HL-60/S4 treated with retinoic acid at 250 ng/mL for 4 days and 3 days (cell line): Measurements from ENCODE around the gene GPX7.

Source experiments
- in situ Hi-C: fragments of 300-500 bp; cut with MboI; formaldehyde crosslinking; loops from 2 replicates; pipeline ENCODE4 v1.7.0; 2022; ENCODE audit warnings: low sequenced_read_pairs

The GPX7 gene

GRCh38 chr1:52585474-52585873 lies 16.7 kb upstream of the GPX7 start:
- in situ Hi-C loops: no loop called here

- in situ Hi-C loops: no loop called here
Observed at GRCh38 chr1:52588027-52588426, 14.1 kb upstream of the GPX7 start.

- in situ Hi-C loops: no loop called here
Observed at GRCh38 chr1:52588535-52588934, 13.6 kb upstream of the GPX7 start.

- in situ Hi-C loops: no loop called here
Observed at GRCh38 chr1:52590266-52590665, 11.9 kb upstream of the GPX7 start.

GRCh38 chr1:52592637-52593323 lies 9.4 kb upstream of the GPX7 start:
- in situ Hi-C loops: no loop called here

GRCh38 chr1:52593495-52593894 lies 8.7 kb upstream of the GPX7 start:
- in situ Hi-C loops: no loop called here

GRCh38 chr1:52595061-52595460 lies 7.1 kb upstream of the GPX7 start:
- in situ Hi-C loops: no loop called here

GRCh38 chr1:52597912-52598311 lies 4.3 kb upstream of the GPX7 start:
- in situ Hi-C loops: no loop called here

- in situ Hi-C loops: no loop called here
Observed at GRCh38 chr1:52598729-52599128, 3.4 kb upstream of the GPX7 start.

- in situ Hi-C loops: no loop called here
Observed at GRCh38 chr1:52599236-52599635, 2.9 kb upstream of the GPX7 start.

GRCh38 chr1:52600533-52601179 lies 1.5 kb upstream of the GPX7 start:
- in situ Hi-C loops: no loop called here

GRCh38 chr1:52601519-52601918 lies 652 bp upstream of the GPX7 start:
- in situ Hi-C loops: no loop called here

- in situ Hi-C loops: no loop called here
Observed at GRCh38 chr1:52602856-52603600, 857 bp downstream of the GPX7 start.

- in situ Hi-C loops: no loop called here
Observed at GRCh38 chr1:52603630-52604029, 1.5 kb downstream of the GPX7 start.

- in situ Hi-C loops: no loop called here
Observed at GRCh38 chr1:52604063-52604770, 2.0 kb downstream of the GPX7 start.

GRCh38 chr1:52613636-52614373 lies 11.6 kb downstream of the GPX7 start:
- in situ Hi-C loops: no loop called here

GRCh38 chr1:52614671-52615070 lies 12.5 kb downstream of the GPX7 start:
- in situ Hi-C loops: no loop called here

- in situ Hi-C loops: no loop called here
Observed at GRCh38 chr1:52615489-52616042, 13.4 kb downstream of the GPX7 start.

GRCh38 chr1:52621950-52622349 lies 19.8 kb downstream of the GPX7 start:
- in situ Hi-C loops: no loop called here

- in situ Hi-C loops: no loop called here
Observed at GRCh38 chr1:52623812-52624211, 21.6 kb downstream of the GPX7 start.
